GM21526 (cell line): ENCODE results near the gene SLC48A1.

ENCODE experiments used
- ATAC-seq: cut with Tn5 transposase; IDR thresholded peaks from one replicate; pipeline ENCODE4 v1.9.1; 2021; ENCODE audit warnings: moderate library complexity; ENCODE audit not compliant: unreplicated experiment, low FRiP score

Gene SLC48A1

DNA sequence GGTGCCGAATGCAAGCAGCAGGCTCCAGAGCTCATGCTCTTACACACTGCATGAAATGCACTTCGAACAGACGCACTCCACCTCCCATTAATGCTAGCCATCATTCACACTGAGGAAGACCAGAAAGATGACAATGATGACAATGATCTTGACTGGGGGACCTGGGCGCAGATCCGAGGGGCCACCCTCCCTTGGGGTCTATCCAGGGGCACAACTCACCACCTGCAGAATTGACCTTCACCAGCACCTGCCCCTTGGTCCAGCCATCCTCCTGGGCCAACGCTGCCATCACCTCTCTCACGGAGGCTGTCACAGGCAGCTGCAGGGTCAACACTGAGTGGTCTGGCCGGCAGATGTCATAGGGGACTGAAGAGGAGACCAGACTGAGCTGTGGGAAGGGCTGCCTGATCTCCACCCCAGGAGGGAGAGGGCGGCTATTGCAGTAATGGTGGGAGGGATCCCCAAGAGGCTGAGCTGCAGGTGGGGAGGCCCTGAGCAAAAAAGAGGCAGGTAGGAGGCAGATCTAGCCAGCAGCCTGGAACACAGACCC lies 29.7 kb upstream of the SLC48A1 start:
- ATAC-seq, result no peak

DNA sequence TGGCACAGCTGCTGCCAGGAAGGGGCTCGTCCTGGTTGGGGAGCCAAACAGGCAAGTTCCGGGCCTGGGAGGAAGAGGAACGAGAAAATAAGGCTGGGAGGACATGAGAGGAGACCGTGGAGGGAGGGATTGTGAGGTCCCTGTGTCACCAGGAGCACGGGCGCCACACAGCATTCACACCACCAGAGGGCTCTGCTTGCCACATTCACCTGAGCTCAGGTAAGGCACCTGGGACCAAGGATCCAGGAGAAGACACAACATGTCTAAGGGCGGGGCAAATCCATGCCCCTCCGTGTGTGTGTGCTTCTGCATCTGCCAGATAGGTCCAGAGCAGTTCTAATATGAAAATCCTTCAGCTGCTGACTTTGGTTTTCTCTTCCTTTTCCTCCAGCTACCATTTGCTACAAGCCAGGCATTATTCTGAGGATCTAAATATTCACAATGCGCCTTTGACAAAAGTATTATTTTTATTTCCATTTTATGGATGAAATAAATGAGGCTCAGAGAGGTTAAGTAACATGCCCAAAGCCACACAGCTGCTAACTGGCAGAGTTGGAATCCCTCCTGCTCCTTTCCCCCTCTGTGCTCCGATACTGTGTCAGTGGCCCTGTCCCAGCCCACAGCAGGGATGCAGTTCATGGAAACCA lies 28.9 kb upstream of the SLC48A1 start:
- ATAC-seq, result no peak

DNA sequence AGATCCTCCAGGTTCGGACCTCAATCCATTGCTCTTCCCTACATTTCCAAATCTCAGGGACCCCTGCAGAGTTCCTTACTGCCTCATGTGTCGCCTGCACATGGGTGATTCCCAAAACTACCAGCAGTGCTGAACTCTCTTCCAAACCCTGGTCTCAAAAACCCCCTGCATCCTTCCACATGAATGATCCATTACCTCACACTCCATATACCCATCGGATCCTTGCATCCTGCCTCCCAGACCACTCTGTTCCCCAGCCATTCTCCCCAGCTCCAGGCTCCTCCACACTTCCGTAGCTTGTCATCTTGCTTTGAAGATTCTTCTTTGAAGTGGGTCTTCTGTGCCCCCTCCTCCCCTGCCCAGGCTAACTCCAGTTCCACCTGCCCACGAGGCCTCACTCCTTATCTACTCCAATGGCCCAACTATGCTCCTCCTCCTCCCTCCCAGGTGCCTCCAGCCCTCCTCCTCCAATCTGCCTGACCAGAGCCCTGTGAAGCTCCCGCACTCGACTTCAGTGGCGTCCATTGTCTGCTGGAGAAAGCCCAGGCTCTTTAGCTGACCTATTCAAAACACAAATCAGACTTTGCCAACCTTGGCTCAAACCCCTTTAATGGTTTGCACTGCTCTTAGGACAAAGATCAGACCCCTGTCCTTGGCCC lies 28.1 kb upstream of the SLC48A1 start:
- no peak for ATAC-seq

DNA sequence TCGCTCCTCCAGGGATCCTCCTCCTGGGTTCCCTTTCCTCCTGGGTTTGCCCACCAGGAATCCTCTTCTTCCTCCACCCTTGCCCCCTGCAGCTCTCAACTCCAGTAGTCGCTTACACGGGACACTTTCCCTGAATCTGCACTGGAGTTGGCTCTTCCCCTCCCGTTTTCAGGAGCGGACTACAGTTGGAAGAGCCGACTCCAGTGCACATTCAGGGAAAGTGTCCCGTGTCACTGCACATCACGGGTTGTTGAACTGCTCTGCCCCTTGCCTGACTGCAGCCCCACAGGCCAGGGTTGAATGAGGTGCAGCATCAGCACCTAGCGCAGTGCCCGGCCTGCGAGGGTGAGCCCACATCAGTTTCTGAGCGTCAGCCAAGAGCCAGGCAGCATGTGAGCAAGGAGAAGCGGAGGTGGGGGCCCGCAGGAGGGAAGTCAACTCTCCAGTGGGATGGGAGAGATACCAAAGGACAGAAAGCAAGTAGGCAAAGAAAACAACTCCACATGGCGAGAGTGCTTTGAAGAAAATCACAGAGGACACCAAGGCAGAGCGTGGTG lies 27.5 kb upstream of the SLC48A1 start:
- ATAC-seq, result no peak

DNA sequence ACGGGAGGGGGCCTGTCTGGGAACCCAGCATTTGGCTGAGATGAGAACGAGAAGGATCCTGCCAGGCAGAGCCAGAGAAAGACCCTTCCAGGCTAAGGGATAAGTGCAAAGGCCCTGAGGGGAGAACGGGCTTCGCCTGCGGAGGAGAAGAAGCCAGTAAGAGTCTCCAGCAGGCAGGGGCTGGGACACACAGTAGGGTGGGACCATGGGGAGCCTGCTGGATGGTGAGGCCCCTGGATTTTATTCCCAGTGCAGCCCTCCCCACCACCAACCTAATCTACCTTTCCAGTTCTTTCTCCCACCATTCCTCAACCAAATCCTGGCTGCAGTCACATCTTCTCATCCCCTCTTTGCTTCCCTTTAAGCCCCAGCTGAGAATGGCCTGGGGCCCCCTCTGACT lies 27.0 kb upstream of the SLC48A1 start:
- ATAC-seq, result no peak

- no peak for ATAC-seq
Observed at GRCh38 chr12:47746523-47746922, 26.5 kb upstream of the SLC48A1 start.

- no peak for ATAC-seq
Observed at GRCh38 chr12:47747126-47747525, 25.9 kb upstream of the SLC48A1 start.

- no peak for ATAC-seq
Observed at GRCh38 chr12:47747596-47748506, 25.2 kb upstream of the SLC48A1 start.

DNA sequence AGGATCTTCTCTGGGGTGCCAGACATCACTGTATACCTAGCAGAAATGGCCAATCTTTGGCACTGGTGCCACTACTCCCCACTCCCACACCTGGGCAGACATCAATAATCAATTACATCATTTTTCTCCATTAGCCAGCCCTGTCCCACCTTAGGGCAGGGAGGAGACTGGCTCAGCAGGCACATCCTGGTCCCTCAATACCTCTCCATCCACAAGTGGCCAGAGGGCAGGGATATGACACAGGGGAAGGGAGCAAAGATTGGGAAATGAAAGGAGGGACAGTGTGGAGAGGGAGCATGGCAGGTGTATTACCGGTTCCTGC lies 24.6 kb upstream of the SLC48A1 start:
- ATAC-seq, result no peak

- ATAC-seq, result no peak
Observed at GRCh38 chr12:47748899-47749298, 24.1 kb upstream of the SLC48A1 start.

DNA sequence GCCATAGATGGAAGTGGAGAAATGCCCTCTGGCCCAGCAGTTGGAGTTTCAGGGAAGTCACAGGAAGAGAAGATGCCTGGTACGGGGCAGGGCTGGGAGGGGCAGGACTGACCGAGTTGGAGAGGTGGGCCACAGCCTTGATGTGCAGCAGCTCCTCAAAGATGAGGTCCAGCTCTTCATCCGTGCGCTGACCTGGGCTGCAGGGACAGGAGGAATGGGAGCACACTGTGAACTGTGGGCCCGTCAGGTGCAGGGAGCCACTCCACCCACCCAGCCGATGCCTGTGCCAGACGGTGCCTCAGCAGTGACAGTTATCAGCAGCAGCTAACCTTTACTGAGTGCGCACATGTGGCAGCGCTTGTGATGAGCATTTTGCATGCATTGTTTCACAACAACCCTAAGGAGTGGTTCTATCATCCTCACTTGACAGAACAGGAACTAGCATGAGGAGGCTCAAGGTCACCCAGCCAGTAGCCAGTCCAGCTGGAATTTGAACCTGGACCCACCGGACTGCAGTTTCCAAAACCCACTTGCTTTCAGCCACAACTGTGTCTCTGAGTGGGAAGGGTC lies 22.7 kb upstream of the SLC48A1 start:
- no peak for ATAC-seq

DNA sequence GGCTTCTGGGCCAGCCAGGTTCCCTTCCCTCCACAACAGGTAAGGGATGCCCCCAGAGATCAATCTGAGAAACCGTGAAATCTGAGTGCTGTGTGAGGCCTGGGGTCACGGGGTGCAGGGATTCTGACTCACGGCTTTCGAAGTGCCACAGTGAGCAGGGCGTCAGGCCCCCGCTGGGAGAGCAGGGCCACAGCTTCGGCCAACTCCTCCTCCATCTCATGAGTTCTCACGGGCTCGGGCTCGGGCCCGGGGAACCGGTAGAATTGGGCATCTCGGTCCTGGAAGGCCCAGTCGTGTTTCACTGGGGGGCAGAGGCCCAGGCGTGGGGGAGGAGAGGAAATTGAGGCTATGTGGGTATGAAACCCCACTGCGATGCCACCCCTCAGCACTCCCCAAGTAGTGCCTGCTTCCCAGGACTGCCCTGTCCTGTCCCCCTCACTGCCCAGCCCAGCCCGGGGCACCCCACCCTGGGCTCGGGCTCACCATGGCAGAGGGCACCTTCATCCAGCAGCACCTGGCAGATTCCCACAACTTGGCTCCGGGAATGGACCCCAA lies 22.0 kb upstream of the SLC48A1 start:
- no peak for ATAC-seq

DNA sequence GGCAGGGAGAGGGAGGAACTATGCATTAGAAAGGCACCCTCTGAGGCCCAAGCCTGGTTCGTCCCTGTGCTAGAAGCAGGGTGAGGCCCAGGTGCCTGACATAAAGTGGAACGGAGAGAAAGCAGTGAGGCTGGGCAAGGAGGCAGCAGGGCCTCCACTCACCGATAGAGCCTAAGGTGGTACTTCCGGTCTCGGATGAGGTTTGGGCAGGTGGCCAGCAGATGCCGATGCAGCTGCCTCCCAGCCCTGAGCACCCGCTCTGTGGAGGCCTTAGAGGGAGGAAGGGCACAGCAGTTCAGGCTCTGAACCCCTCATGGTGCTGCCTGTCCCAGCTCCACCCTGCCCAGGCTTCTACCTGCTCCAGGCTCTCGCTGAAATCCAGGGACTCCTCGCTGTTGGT lies 21.5 kb upstream of the SLC48A1 start:
- no peak for ATAC-seq

GRCh38 chr12:47752121-47752520 lies 20.9 kb upstream of the SLC48A1 start:
- no peak for ATAC-seq

DNA sequence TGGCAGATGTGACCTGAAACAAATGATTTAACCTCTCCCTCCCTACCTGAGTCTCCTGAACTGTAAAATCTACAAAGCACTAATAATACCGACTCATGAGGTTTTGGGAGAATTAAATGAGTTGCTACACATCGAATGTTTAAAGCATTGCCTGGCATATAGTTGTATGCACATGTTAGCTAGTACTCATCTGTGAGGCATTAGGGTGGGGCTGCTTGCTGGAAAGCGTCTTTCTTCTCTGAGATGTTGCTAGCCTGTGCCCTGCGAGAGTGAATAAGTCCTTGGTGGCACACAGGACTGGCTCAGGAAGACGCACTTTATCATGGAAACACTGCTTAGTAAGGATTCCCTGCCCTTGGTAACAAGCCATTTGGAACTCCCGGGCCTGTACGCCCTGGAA lies 20.5 kb upstream of the SLC48A1 start:
- no peak for ATAC-seq

DNA sequence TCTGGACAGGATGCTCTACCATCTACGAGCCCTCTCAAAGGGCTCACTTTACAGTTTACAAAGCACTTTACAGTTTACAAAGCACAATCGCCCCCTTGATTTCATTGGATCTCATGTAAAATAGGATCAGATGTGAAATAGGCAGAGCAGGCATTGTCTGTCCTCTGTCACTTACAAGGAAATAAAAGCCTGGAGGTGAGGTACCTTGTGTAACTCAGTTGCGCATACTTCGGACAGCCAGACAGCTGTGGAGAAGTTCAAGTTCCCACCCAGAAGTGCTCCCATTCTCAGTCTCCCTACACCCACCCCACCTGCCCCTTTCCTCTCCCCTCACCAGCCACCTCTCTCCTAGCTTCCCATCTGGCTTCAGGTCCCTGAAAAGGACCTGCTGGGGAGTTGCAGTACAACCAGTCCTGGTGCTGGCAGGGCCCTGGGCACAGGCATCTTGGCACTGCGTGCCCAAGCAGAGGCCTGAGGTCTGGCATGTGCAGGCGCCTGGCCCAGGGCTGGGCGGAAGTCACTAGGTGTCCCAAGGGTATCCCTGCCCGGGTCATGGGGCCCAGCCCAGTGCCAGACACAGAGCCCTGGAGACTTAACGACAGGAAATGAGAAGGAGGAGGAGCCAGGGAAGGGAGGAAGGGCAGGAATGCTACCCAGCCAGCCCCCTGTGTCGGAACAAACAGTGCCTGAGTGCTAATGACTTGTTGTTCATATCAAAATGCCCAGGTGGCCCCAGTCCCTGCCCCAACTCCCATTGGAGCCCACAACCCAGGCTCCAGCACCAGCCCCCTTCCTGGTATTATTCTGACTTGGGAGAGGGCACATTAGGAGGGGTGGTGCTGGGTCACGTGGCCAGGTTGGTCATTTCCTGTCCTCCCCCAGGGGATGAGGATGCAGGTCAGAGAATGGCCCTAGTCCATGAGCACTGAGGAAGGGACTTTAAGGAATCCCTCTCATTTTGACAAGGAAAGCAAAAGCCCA lies 19.7 kb upstream of the SLC48A1 start:
- ATAC-seq, result no peak

GRCh38 chr12:47754126-47754525 lies 18.9 kb upstream of the SLC48A1 start:
- no peak for ATAC-seq

GRCh38 chr12:47754881-47755280 lies 18.2 kb upstream of the SLC48A1 start:
- ATAC-seq, result peak; percentile 4
